Lower lobe of right lung (tissue), 2 donors: Measurements from ENCODE around the gene CHMP4A. TPM values are rescaled to one million over a fixed set of nuclear protein-coding genes. Genes with fewer than 3 reads are reported as not detected.

Experiments used
- ATAC-seq, 2 donors: fragments of 200-7000 bp; cut with Tn5 transposase; one replicate each; pipeline ENCODE4 v1.9.1; 2020 to 2022; ENCODE audit warnings: mild to moderate bottlenecking in 2 of 2, moderate library complexity in 2 of 2
- DNase-seq: peaks from one replicate; pipeline ENCODE4 v3.0.0-alpha.2; 2020
- H3K27ac ChIP-seq: fragments of 200-600 bp; one replicate; pipeline ENCODE4 v1.8.0; 2022
- H3K27me3 ChIP-seq: fragments of 200-600 bp; one replicate; pipeline ENCODE4 v1.8.0; 2022; ENCODE audit warnings: low read depth
- H3K36me3 ChIP-seq: fragments of 200-600 bp; one replicate; pipeline ENCODE4 v1.8.0; 2022; ENCODE audit warnings: mild to moderate bottlenecking
- H3K4me1 ChIP-seq: fragments of 200-600 bp; one replicate; pipeline ENCODE4 v1.8.0; 2022
- H3K4me3 ChIP-seq: fragments of 200-600 bp; one replicate; pipeline ENCODE4 v1.8.0; 2022; ENCODE audit warnings: mild to moderate bottlenecking
- H3K9me3 ChIP-seq: fragments of 200-600 bp; one replicate; pipeline ENCODE4 v1.8.0; 2022
- intact Hi-C: fragments of 100-400 bp; cut with DNase I; formaldehyde crosslinking; loops from one replicate; pipeline ENCODE4 v1.11.0; 2022
- total RNA-seq: library from RNA; stranded (reverse); fragmentation: NEBNext Ultra II Directional; extraction: Animal tissue kit (Norgen Biotek cat#: 25700); gene quantifications from one replicate; pipeline ENCODE4 v1.2.1, GENCODE V29; 2021
- TF ChIP-seq, protein P1 (sequence below): fragments of 200-600 bp; IDR thresholded peaks from one replicate; pipeline ENCODE4 v1.8.0; 2022; ENCODE audit warnings: antibody characterized with exemption, mild to moderate bottlenecking
- donor health status: DM: no; HTN: yes; CAD: no; lungs with severe emphysema.

Gene CHMP4A
- total RNA-seq, 1 donor from 2014 or later = 41.9 TPM

DNA sequence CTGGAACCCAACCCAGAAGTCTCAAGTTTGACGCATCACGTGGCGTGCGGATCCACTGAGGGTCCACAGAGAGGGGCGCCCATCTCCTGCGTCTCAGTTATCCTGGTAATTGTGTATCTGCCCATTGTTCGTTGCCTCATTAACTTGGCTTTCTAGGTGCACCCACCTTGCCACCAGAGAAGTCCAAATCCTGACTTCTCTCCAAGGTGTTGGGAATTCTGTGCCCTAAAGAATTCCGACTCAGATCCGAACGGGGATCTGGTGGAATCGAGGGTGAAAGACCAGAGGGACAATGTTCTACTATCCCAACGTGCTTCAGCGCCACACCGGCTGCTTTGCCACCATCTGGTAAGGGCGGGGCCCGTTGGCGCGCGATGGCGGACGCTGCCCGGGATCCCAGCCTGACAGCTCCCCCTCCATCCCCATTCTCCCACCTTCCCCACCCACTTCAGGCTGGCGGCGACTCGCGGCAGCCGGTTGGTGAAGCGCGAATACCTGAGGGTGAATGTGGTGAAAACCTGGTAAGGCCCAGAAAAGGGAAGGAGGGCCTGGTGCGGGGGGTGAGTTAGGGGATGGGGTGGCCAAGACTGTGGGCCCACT, 40.9 kb downstream of the CHMP4A start:
- intact Hi-C loops = no loop called here
- no peaks in the 10 kb centered on the region for H3K27me3 ChIP-seq
- H3K36me3 ChIP-seq = peaks cover 76% of the 10 kb centered on the region
- H3K27ac ChIP-seq = peak overlapping the region; percentile 60
- H3K4me3 ChIP-seq = peak overlapping the region; percentile 44
- ATAC-seq (peak in 1 of 2 donors; percentile 8), DNase-seq (no peak)
- H3K4me1 ChIP-seq = peaks cover 13% of the 10 kb centered on the region
- no peaks in the 10 kb centered on the region for H3K9me3 ChIP-seq
- TF ChIP-seq, protein P1, sequence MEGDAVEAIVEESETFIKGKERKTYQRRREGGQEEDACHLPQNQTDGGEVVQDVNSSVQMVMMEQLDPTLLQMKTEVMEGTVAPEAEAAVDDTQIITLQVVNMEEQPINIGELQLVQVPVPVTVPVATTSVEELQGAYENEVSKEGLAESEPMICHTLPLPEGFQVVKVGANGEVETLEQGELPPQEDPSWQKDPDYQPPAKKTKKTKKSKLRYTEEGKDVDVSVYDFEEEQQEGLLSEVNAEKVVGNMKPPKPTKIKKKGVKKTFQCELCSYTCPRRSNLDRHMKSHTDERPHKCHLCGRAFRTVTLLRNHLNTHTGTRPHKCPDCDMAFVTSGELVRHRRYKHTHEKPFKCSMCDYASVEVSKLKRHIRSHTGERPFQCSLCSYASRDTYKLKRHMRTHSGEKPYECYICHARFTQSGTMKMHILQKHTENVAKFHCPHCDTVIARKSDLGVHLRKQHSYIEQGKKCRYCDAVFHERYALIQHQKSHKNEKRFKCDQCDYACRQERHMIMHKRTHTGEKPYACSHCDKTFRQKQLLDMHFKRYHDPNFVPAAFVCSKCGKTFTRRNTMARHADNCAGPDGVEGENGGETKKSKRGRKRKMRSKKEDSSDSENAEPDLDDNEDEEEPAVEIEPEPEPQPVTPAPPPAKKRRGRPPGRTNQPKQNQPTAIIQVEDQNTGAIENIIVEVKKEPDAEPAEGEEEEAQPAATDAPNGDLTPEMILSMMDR = no peak

DNA sequence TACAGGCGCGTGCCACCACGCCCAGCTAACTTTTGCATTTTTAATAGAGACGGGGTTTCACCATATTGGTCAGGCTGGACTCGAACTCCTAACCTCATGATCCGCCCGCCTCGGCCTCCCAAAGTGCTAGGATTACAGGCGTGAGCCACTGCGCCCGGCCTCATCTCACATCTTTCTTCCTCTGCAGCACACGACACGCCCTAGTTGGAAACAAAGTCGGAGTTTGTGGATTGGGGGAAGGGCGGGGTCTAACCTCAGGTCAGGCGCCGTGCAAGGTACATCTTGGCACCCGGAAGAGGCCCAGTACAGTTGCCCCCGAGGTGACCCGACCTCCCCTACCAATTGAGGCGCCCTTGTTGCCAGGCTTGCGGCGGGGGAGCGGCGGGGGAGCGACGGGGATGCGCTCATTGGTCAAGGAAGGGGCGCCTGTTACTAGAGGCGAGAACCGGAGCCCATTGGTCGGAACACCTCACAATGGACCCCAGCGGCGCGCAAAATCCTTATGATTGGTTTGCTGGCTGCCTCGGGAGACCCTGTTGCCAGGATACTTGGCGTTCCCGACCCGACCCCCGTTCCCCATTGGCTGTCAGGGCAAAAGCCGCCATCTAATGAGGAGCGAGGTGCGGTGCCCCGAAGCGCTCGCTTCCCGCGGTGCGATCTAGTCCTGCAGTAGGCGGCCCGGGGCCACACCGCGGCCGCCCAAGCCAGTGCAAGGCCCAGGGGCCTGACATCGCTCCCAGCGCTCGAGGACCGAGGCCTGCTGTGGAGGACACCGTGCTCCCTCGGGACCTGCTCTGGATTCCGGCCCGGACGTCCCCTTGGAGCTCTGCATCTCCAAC, 41.6 kb downstream of the CHMP4A start, which contains the start of gene REC8:
TSS of gene REC8 (plus strand) at position 659 of the 839 bp plus-strand sequence. CDS start 473 bp downstream, outside the sequence.
- H3K4me1 ChIP-seq = peaks cover 13% of the 10 kb centered on the region
- TF ChIP-seq, protein P1 = no peak
- intact Hi-C loops = no loop called here
- DNase-seq = peak; percentile 87
- ATAC-seq = peak; percentile 91 to 92
- peak within 1 kb of the TSS; percentile 60 for H3K27ac ChIP-seq
- H3K4me3 ChIP-seq = peak within 1 kb of the TSS; percentile 44
- H3K36me3 ChIP-seq = peaks cover 76% of the 10 kb centered on the region
- H3K9me3 ChIP-seq = no peaks in the 10 kb centered on the region
- H3K27me3 ChIP-seq = no peaks in the 10 kb centered on the region

- intact Hi-C loops = no loop called here
- Histone ChIP-seq H3K4me3 (no peak overlapping the region), H3K36me3 (peaks cover 83% of the 10 kb centered on the region), H3K9me3 (no peaks in the 10 kb centered on the region), H3K4me1 (peaks cover 27% of the 10 kb centered on the region), H3K27ac (peak overlapping the region; percentile 3), H3K27me3 (no peaks in the 10 kb centered on the region)
- ATAC-seq = peak in 1 of 2 donors; percentile 2
- no peak for DNase-seq
- TF ChIP-seq, protein P1 = no peak
Observed at GRCh38 chr14:24167469-24168114, 45.7 kb downstream of the CHMP4A start.

DNA sequence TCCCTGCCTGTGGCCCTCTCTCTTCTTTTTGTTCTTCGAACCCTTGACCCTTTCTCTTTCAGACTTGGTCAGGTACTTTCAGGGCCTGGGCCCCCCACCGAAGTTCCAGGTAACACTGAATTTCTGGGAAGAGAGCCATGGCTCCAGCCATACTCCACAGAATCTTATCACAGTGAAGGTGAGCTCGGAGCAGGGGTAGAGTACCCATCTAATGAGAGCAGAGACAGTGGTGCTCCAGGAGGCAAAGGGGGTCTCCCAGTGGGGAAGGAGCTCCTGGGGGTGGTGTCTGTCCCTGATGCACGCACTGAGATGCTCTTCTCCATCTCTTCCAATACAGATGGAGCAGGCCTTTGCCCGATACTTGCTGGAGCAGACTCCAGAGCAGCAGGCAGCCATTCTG, 47.5 kb downstream of the CHMP4A start:
- H3K36me3 ChIP-seq = peaks cover 80% of the 10 kb centered on the region
- intact Hi-C loops = no loop called here
- peaks cover 25% of the 10 kb centered on the region for H3K4me1 ChIP-seq
- DNase-seq (peak; percentile 12), ATAC-seq (no peak)
- no peaks in the 10 kb centered on the region for H3K27me3 ChIP-seq
- H3K4me3 ChIP-seq = no peak overlapping the region
- H3K9me3 ChIP-seq = no peaks in the 10 kb centered on the region
- H3K27ac ChIP-seq = no peak overlapping the region
- TF ChIP-seq, protein P1 = no peak

DNA sequence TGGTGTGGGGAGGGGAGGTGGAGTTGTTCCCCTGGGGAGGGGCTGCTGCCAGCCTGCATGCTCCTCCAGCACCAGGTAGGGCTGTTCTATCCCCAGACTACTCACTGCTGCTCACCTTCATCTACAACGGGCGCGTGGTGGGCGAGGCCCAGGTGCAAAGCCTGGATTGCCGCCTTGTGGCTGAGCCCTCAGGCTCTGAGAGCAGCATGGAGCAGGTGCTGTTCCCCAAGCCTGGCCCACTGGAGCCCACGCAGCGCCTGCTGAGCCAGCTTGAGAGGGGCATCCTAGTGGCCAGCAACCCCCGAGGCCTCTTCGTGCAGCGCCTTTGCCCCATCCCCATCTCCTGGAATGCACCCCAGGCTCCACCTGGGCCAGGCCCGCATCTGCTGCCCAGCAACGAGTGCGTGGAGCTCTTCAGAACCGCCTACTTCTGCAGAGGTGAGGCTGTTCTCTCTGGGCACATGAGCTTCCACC, 48.7 kb downstream of the CHMP4A start:
- DNase-seq (peak; percentile 42), ATAC-seq (no peak)
- TF ChIP-seq, protein P1 = no peak
- Histone ChIP-seq H3K27ac (no peak overlapping the region), H3K4me1 (peaks cover 31% of the 10 kb centered on the region), H3K9me3 (no peaks in the 10 kb centered on the region), H3K4me3 (no peak overlapping the region), H3K36me3 (peaks cover 83% of the 10 kb centered on the region), H3K27me3 (no peaks in the 10 kb centered on the region)
- intact Hi-C loops = no loop called here
